Superior temporal gyrus (tissue), 1 donor: ENCODE data around the gene ASTN2.
A peak's percentile ranks its signal among the peaks of the same experiment; 100 is the strongest.
"Not testable (repeated sequence)": the region's sequence is repeated elsewhere in the genome, so short reads cannot be mapped to it uniquely, and the experiment has no call there.

ENCODE experiments used
- DNase-seq: peaks from one replicate; pipeline ENCODE4 v3.0.0-alpha.2; 2016; ENCODE audit errors: extremely low spot score

The ASTN2 gene

GRCh38 chr9:116870566-116870965 lies 544.3 kb downstream of the ASTN2 start:
- DNase-seq = no peak

GRCh38 chr9:116868201-116868600 lies 546.7 kb downstream of the ASTN2 start:
- DNase-seq = no peak

- DNase-seq = no peak
Observed at GRCh38 chr9:116861321-116861720, 553.5 kb downstream of the ASTN2 start.

- DNase-seq = peak; percentile 84
Observed at GRCh38 chr9:116860509-116861120, 554.2 kb downstream of the ASTN2 start.

- DNase-seq = no peak
Observed at GRCh38 chr9:116859763-116860162, 555.1 kb downstream of the ASTN2 start.

GRCh38 chr9:116857321-116857720 lies 557.5 kb downstream of the ASTN2 start:
- DNase-seq = no peak

GRCh38 chr9:116855881-116856662 lies 558.8 kb downstream of the ASTN2 start:
- DNase-seq = no peak

GRCh38 chr9:116849721-116850120 lies 565.1 kb downstream of the ASTN2 start:
- DNase-seq = no peak

- DNase-seq = no peak
Observed at GRCh38 chr9:116844621-116845020, 570.2 kb downstream of the ASTN2 start.

GRCh38 chr9:116843863-116844620 lies 570.8 kb downstream of the ASTN2 start:
- DNase-seq = peak; percentile 28

GRCh38 chr9:116842658-116843057 lies 572.2 kb downstream of the ASTN2 start:
- no peak for DNase-seq

GRCh38 chr9:116838468-116838867 lies 576.4 kb downstream of the ASTN2 start:
- DNase-seq = not testable (repeated sequence)

GRCh38 chr9:116837018-116837989 lies 577.6 kb downstream of the ASTN2 start:
- DNase-seq = no peak

GRCh38 chr9:116830321-116830720 lies 584.5 kb downstream of the ASTN2 start:
- not testable (repeated sequence) for DNase-seq

GRCh38 chr9:116821633-116822229 lies 593.1 kb downstream of the ASTN2 start:
- no peak for DNase-seq

GRCh38 chr9:116819116-116819515 lies 595.7 kb downstream of the ASTN2 start:
- no peak for DNase-seq

GRCh38 chr9:116817762-116818161 lies 597.1 kb downstream of the ASTN2 start:
- DNase-seq = no peak

- DNase-seq = no peak
Observed at GRCh38 chr9:116816484-116816883, 598.4 kb downstream of the ASTN2 start.

- no peak for DNase-seq
Observed at GRCh38 chr9:116815835-116816234, 599.0 kb downstream of the ASTN2 start.

GRCh38 chr9:116813031-116813300 lies 601.9 kb downstream of the ASTN2 start:
- DNase-seq = peak; percentile 73
